Stimulated activated CD8-positive, alpha-beta memory T cell treated with anti-CD3 and anti-CD28 coated beads, Interleukin-12 subunit alpha, Interleukin-12 subunit beta, amount 100 ng/mL, for 4 hours (primary cell): ENCODE results near the gene PEX11B.

Source experiments
- DNase-seq: peaks from one replicate; pipeline ENCODE4 v3.0.0-alpha.2; 2020; ENCODE audit warnings: low read depth

The PEX11B gene

GRCh38 chr1:145871994-145872924 is 46.3 kb downstream of the PEX11B start:
- DNase-seq: peak; percentile 18

DNA sequence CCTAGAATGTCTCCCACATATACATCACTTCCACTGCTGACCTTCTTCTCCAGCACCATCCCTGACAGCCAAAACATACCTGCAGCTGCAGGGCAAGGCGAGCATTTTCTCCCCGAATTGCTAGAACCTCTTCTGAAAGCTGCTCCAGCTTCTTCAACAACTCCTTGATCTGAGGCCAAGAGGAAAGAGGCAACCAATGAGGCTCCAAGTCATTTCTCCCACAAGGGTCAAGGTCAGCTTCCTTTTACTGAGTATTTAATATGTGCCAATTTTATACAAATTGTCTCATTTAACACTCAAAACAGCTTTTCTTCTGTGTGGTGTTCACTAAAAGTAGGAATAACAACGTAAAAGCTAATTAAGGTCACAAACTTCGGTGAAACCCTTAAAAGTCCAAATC is 50.3 kb downstream of the PEX11B start:
- DNase-seq: no peak

- DNase-seq: no peak
Observed at GRCh38 chr1:145863282-145864018, 55.1 kb downstream of the PEX11B start.
